ENCODE data around the gene BUB1.
"Not testable (repeated sequence)": the region's sequence is repeated elsewhere in the genome, so short reads cannot be mapped to it uniquely, and the experiment has no call there.

BUB1 gene

GRCh38 chr2:110589677-110590330 lies 88.1 kb downstream of the BUB1 start:
- not testable (repeated sequence) for DNase-seq

GRCh38 chr2:110588520-110588919 lies 89.3 kb downstream of the BUB1 start:
- DNase-seq = not testable (repeated sequence)

All from NCI-H2171 treated with DMSO at 0.1 percent for 48 hours (cell line).